Right kidney (tissue), 9 donors: ENCODE data around the gene ACOXL.
"Not testable (repeated sequence)": the region's sequence is repeated elsewhere in the genome, so short reads cannot be mapped to it uniquely, and the experiment has no call there.

Source experiments
- DNase-seq: peaks from one replicate; pipeline ENCODE4 v3.0.0-alpha.2; 2016
- long read RNA-seq, 8 donors: transcript quantifications; one replicate each; lab custom pipeline, GENCODE V29; 2026

Gene ACOXL
- long read RNA-seq, donor 1: 0 reads
- long read RNA-seq, donor 2: 0 reads
- long read RNA-seq, donor 3: 0 reads
- long read RNA-seq, donor 4: 0 reads
- long read RNA-seq, donor 5: 0 reads
- long read RNA-seq, donor 6: 0 reads
- long read RNA-seq, donor 7: 0 reads
- long read RNA-seq, donor 8: 0 reads

DNA sequence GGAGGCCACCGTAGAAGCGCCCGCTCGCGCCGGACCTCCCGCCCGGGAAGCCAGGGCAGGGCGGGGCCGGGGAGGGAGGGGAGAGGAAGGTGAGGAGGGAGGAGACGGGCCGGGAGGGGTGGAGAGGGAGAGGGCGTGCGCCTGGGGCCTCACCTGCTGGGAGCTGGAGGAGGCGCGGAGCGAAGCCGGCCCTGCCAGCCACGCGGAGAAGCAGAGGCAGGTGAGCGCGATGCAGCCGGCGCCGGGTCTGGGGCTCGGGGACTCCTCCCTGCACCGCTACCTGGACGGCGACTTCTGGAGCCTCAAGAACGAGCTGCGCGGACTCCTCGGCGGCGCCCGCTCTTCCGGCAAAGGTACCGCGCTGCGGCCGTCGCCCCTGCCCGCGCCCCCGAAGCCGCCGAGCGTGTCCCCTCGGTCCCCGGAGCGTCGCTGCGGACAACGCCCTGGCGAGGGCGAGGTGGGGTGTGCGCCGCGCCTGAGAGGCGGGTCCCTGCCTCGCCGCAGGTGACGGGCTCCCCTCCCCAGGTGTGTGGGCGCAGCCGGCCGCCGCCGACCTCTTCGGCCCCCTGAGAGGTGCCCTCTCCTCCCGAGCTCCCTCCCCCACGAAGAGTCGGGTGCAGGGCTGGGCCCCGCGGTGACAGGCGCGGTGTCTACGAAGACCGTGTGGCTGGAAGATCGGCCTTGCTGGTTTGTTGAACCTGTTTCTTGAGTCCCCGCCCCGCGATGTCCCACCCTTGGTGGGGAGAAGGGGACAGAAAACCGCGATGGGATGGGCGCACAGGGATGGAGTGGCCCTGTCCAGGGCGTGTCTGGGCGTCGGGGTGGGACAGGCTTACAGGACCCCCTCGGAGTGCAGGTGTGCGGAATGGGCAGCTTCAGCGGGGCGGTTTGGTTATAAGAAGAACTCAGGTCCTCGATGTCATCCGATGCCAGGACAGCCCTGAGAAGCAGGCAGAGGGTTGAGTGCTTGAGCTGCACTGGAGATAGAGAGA lies at the start of gene ACOXL:
Gene ACOXL, plus strand, starts transcription at position 152 of the 992 bp plus-strand sequence. CDS start 35,817 bp downstream, outside the sequence.
- DNase-seq: peak; percentile 52

DNA sequence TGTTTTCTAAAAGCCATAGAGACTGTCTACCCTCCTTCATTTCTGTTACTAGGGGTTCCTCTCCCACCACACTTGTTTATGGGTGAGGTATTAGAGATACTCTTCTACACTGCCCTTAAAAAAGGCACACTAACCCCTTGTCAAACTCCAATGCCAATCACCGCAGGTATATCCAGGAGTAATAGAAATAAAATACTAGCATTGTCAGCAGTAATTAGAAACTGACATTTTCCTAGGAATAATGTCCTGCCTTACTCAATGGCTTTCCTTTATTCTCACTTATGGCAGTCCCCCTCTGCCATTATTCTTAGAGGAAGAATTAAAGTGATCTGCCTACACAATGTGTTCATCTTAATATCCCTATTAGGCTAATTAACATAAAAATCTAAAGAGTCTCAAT lies 49.5 kb upstream of the ACOXL start:
- no peak for DNase-seq

DNA sequence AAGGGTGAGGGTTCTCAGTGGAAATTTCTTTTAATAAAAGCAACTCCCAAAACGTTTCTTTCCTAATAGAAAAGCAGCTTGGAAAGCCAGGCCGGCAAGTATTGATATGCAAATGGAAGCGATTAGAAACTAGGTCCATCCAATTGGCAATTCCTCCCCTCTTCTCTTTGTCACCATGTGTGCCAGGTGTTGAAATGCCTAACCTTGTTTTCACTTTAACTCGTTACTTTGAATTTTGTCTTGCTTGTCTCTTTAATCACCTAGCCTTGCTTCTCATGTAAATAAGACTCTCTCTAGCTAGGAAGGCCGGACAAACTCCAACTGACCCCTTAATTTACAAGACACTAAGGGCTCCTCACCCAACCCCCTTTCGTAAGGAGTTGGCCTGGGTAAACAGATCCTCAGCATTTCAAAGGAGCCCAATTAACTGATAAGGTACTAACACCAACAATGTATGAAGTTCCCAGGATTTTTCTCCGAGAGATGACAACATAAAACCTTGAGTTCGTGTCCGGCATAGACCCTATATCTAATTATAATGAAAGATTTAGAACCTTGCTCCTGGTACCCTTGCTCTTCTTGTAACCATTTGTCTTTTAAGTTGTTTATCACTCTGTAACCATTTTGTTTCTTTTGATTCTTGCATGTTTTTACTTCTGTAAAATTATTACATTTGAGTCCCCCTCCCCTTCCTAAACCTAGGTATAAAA lies 44.4 kb upstream of the ACOXL start:
- DNase-seq: not testable (repeated sequence)

DNA sequence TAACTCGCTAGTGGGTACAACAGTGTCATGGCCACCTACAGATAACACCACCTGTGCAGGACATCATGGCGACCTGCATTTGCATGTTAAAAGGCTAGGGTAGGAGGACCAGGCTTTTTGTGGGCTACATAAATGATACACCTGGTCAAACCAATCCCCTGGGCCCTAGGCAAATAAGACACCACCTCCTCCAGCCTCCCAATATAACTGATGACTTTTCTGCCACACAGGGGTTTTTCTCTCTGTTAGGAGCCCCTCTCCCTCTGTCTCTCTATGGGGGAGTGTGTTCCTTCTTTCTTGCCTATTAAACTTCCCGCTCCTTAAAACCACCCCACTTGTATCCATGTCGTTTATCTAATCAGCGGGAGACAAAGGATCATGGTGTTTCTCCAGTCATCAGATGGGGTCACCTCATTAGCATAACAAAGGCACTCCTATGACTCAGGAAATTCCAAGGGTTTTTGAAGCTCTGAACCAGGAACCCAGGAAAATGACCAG lies 43.7 kb upstream of the ACOXL start:
- no peak for DNase-seq

DNA sequence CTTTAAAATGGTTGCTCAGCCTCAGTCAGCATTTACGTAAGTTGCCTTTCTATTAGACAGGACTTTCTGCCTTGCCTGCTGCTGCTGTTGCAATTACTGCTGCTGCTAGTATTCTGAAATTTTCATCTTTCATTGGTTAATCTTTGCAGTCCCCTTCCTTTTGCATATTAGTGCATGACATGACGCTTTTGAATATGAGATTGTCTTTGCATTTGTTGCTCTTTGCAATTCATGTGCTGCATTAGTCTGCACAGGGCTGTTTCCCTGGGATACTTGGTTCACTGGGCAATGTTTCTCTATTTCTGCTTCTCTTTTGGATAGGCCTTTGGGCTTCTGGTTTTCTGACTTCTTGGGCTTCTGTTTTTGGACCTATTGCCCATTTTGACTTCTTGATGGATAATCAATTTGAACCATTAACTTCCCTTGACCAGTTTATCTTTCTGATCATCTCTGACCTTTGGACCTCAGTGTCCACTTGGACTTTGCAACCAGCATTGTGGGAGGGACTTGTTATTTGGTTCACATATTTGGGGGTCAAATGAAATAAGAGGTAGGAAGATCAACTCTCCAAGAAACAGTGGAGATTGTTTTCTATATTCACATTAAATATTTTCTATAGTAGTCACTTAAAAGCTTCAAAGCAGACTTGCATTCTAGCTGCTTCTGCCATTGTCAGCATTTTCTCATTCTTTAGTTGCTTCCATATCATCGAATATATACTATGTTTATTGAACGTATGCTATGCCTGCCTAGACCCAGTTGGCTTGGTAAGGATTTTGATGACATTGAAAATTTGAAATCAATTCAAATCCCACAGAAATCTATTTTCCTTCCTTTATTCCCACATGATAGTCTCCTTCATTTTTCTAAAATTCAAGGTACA lies 42.0 kb upstream of the ACOXL start:
- DNase-seq: no peak

DNA sequence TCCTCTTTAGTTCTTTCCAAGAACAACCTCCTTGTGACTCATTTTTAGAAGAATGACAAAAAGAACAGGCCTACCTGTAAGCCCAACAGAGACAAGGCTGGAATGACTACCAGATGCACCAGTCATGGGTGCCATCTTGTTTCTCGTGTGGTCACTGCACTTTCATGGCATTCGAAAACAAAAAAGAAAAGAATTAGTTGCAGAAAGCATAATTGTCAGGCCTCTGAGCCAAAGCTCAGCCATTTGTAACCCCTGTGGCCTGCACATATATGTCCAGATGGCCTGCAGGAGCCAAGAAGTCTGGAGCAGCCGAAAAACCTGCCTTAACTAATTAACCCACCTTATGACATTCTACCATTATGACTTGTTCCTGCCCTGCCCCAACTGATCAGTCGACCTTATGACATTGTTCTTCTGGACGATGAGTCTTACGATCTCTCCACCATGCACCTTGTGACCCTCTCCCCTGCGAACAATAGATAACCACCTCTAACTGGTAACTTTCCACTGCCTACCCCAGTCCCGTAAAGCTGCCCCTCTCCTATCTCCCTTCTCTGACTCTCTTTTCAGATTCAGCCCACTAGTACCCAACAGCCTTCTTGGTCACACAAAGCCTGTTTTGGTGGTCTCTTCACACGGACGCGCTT lies 40.6 kb upstream of the ACOXL start:
- no peak for DNase-seq

DNA sequence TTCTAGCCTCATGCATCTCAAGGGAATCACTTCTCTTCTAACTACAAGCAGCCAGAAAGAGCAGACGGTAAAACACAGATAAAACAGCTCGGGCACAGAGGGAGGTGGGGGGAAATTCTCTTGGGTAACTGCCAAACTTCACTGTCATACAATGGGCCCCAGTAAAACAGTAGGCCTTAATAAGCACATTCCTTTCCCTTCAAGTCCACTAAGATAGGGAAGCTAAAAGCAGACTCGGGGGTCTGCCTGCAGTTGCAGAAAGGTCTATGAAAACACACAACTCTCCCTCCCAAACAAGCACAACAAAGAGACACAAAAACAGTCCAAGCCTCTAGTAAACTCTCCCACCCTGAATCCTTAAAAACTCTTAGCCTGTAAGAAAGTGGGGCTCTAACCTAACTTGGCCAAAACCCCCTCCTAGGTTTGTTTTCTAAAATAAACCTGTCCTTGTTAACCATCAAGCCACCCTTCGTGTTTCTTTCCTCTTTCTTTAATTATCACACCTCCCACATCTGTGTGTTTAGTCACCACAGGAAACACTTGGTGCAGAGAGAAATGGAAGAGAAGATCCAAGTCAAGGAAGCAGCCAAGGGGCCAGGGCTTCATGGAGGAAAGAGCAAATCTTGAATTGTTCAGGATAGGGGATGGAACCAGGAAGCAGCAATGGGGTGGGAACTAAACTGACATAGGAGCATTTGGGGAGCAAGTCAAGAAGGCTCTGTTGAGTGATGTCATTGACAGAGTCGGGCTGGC lies 37.1 kb upstream of the ACOXL start:
- DNase-seq: not testable (repeated sequence)

DNA sequence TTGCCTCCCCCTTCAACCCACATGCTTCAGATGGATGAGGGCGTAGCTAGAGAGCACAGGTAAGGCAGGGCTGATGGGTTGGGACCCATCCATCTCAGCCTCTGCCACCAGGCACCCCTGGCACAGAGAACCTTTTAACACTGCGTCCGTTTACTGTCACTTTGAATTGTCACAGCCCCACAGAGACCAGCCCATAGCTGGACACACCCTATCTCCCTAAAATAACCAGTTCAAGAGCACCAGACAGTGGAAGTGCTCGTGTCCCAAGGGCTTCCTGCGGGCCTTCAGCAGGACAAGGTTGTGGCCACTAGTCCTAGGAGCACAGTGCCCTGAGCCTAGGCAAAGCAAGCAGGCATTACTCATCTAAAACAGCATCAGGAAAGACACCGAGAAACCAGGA lies 34.1 kb upstream of the ACOXL start:
- DNase-seq: not testable (repeated sequence)

DNA sequence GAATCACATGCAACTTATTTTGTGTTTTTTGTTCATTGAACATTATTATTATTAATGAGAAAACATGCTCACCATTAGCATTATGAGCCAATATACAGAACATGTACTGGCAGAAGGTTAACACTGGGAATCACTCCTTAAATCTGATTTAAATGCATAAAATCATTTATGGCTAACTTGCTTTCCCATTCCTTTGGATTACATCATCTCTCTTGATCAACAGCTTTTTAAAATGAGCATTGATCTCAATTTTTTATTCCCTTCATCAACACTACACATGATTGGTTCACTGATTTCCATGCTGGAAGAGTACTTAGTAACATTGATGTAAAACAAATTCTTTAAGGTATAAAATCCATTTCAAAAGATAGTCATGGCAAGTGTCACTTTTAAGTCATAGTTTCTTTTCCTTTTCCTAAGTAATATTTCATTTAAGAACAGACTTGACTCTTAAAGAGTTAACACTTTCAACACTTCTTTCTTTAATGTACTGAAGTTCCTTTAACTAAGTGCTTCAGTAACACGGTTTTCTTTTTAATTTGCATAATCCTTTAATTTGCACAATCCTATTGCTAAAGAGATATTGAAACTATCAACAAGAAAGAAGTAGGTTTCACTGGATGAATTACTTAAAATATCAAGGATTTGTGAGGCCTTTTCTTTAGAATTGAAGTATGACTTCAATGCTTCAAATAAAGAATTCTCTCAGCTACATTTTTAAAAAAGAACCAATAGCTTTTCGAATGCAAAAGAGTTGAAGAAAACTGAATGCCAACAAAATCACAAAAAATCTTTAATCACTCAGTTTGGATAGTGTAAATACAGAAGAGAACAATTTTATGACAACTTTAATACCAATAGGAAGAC lies 29.6 kb upstream of the ACOXL start:
- DNase-seq: no peak

DNA sequence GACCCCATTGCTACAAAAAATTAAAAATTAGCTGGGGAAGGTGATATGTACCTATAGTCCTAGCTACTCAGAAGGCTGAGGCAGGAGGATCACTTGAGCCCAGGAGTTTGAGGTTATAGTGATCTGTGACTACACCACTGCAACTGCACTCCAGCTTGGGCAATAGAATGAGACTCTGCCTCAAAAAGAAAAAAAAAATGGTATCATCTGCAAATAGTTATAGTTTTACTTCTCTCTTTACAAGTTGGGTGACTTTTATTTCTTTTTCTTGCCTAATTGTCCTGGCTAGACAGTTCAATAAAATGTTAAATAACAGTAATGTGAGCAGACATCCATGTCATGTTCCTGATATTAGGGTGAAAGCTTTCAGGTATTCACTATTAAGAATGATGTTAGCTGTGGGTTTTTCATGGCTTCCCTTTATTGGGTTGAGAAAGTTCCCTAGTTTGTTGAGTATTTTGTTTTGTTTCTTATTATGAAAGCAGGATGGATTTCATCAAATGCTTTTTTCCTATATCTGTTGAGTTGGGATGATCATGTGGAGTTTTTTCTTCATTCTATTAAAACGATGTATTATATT lies 24.9 kb upstream of the ACOXL start:
- DNase-seq: no peak

DNA sequence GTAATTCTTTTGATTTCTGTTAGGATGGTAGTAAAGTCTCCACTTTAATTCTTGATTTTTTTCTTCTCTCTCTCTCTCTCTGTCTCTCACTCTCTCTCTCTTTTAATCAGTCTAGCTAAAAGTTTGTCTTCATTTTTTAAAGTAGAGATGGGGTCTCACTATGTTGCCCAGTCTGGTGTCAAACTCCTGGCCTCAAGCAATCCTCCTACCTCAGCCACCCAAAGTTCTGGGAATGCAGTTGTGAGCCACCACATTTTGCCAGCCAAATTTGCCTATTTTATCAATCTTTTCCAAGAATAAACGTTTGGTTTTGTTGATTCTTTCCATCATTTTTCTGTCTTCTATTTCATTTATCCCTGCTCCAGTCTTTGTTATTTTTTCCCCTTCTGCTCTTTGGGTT lies 23.9 kb upstream of the ACOXL start:
- DNase-seq: no peak

DNA sequence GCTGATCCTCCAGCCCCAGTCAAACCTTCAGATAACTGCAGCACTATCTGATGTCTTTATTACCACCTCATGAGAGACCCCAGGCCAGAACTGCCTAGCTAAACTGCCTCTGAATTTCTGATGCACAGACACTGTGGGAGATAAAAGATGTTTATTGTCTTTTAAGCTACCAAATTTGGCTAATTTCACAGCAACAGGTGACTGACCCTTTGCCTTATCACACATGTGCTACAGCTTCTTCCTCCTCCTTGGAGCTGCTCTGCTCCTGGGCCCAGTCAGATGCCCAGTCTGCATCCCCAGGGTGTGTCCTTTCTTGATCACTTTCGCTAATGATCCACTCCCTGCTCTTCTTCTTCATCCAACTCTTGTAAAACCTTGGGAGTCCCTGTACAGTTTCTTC lies 19.6 kb upstream of the ACOXL start:
- DNase-seq: no peak

DNA sequence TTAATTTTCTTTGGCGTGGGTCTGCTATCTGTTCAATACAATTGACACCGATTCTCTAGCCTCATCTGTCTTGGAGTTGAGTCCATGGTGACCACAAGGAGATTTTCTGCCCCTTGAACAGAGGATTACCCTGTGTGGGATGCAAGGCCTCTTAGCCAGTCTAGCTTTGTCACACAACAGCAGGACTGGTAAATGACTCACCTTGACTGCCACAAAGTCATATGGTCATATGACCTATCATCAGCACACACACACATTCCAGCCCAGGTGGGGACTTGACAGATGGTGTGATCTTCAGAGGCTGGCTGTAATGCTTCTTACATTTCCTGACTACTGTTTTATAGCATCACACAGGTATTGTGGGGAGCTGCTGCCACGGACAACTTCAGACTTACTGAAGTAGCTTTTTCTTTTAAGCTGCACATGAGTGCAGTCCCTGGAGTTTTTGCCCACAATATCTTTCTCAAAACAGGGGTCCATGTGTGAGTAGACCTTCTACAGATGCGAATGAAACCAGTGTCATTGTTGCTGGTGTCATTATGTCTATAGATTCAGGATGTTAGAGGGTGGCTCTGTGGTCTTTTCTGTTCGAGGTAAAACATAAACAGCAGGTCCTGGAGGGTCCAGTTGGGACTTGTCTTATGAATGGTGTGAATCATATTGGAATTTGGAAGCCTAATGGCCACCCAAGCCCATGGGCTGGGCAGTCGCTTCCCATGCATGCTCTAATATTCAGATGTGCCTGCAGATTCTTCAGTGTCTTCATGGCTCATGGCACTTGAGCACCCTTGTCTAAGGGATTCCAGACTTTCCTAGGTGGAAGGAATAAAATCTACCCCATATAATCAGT lies 18.6 kb upstream of the ACOXL start:
- DNase-seq: no peak

DNA sequence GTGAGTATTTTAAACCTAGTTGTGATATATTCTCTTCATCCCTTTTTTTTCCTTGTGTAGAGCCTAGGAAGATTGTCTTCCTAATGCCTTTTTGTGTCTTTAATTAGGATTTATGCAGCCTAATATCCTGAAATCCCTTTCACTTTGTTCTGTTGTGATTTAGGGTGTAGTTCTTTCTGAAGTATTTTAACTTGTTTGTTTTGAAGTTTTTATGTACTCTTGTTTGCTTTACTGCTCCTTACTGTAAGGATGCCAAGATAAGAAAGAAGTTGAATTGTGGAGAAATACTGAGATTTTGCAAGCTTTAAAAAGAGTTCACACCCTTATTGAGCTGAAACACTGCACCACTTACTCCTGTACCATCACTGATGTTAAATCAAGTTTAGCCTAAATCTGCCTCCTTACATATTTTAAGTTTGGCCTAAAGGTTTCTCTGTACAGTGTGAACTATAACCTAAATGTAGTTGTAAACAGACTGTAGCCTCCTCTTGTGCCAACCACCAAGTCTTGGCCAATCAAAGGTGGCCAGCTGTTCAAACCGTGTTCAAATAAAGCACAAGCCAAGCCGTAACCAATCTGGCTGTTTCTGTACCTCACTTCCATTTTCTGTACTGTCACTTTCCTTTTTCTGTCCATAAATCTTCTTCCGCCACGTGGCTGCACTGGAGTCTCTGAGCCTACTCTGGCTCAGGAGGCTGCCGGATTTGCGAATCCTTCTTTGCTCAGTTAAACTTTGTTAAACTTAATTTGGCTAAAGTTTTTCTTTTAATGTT lies 17.7 kb upstream of the ACOXL start:
- DNase-seq: no peak

DNA sequence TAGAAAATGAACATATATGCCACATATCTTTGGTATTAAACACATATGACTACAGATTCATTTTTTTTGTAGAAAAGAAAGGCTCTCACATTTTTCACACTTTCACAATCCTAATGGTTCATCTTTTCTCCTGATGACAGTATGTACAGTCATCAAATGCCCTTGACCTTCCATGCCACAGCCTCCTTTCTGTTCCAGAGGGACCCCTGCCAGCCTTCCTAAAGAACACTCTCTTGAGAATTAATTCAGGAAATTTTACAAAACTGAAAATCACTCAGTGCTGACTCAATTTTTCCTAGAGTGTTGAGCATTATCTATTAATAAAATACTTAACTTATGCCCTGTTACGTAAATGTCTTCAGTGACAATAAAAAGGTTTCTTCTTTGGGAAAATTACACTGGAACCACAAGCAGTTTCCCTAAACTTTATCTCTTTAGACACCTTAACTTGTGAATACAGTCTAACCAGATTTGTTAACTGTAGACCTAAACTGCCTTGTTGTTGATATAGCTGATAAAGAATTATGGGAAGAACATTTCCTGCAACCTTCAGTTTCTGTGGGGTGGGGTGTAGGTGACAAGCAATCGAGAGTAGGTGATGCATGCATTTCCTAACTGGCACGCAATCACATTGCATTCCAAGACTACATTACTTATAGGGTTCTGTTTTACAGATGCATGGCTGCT lies 15.3 kb upstream of the ACOXL start:
- no peak for DNase-seq

DNA sequence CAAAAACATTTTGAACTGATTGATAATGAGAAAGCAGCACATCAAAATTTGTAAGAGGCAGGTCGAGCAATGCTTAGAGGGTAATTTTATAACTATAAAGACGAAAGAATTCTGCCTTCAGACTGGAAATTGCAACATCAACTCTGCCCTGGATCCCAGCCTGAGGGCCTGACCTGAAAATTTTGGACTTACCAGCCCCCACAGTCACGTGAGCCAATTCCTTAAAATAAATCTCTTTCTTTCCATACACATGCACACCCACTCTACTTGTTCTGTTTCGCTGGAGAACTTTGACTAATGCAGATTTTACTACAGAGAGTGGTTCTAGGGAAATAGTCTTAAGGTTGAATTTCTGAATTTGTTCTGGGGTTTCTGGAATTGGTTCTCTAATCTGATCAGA lies 14.6 kb upstream of the ACOXL start:
- DNase-seq: no peak

DNA sequence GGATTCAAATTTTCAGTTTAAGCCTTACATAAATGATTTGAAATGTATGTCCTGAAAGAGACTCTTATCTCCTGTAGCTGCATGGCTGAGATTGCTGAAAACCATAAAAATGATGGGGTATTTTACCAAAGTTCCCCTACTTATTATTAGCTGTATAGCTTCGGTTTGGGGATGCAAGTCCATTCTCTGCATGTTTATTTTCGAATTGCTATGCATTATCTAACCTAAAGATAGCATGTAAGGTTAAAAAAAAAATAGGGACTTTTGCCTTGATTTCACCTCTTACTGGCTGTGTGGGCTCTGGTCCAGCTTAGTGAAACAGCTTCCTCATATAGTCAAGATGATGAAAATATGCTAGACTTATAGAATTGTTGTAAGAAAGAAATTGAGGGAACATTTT lies 14.0 kb upstream of the ACOXL start:
- no peak for DNase-seq
